Esophagus muscularis mucosa (tissue), 4 donors: ENCODE results near the gene IPP. TPM values are rescaled to one million over a fixed set of nuclear protein-coding genes. Genes with fewer than 3 reads are reported as not detected.
"Not testable (repeated sequence)": the region's sequence is repeated elsewhere in the genome, so short reads cannot be mapped to it uniquely, and the experiment has no call there.

Source experiments
- DNase-seq: peaks from one replicate; pipeline ENCODE4 v3.0.0-alpha.2; 2017; ENCODE audit errors: extremely low spot score
- H3K27ac ChIP-seq, 4 donors: fragments of 200-600 bp; sonication (generic); replicated peaks in 1 of 4; 1 replicate in 3 of 4; 2 replicates in 1 of 4; pipeline ENCODE4 v1.5.1; 2016 to 2019; ENCODE audit warnings: mild to moderate bottlenecking in 1 of 4
- H3K27me3 ChIP-seq, 4 donors: fragments of 200-600 bp; sonication (generic); one replicate each; pipeline versions ENCODE4 v1.5.1 to v1.6.0; 2016 to 2019
- H3K36me3 ChIP-seq, 4 donors: fragments of 200-600 bp; sonication (generic); one replicate each; pipeline ENCODE4 v1.5.1; 2016 to 2019
- H3K4me1 ChIP-seq, 4 donors: fragments of 200-600 bp; sonication (generic); one replicate each; pipeline ENCODE4 v1.5.1; 2016 to 2019
- H3K4me3 ChIP-seq, 4 donors: fragments of 200-600 bp; sonication (generic); 1 replicate in 2 of 4; 2 replicates in 2 of 4; pipeline ENCODE4 v1.5.1; 2016 to 2019; ENCODE audit warnings: mild to moderate bottlenecking in 4 of 4, moderate library complexity in 1 of 4
- H3K9me3 ChIP-seq, 4 donors: fragments of 200-600 bp; sonication (generic); 1 replicate in 3 of 4; 2 replicates in 1 of 4; pipeline ENCODE4 v1.5.1; 2016 to 2019
- CTCF ChIP-seq, 3 experiments: fragments of 200-600 bp in 2 of 3; fragments of 450-650 bp in 1 of 3; sonication (generic) in 2 of 3; IDR thresholded peaks; one replicate each; pipeline ENCODE4 v1.5.1; 2017 to 2019; ENCODE audit warnings: antibody characterized with exemption in 3 of 3, mild to moderate bottlenecking in 2 of 3, moderate library complexity in 1 of 3
- EP300 ChIP-seq: sonication (generic); formaldehyde crosslinking; IDR thresholded peaks from one replicate; pipeline ENCODE4 v1.6.1; 2017; ENCODE audit warnings: antibody characterized with exemption
- POLR2A ChIP-seq: fragments of 450-650 bp; IDR thresholded peaks from one replicate; pipeline ENCODE4 v1.6.1; 2017; ENCODE audit warnings: antibody characterized with exemption, moderate library complexity, mild to moderate bottlenecking, low read depth
- POLR2AphosphoS5 ChIP-seq, 2 donors: sonication (generic); formaldehyde crosslinking; IDR thresholded peaks; one replicate each; pipeline ENCODE4 v1.6.1; 2017; ENCODE audit warnings: antibody characterized with exemption in 2 of 2
- WGBS: methylation state at CpG from one replicate; pipeline ENCODE4 v1.1.5; 2018; 5-methylcytosine and 5-hydroxymethylcytosine counted together
- intact Hi-C: fragments of 100-400 bp; cut with DNase I; formaldehyde crosslinking; loops from one replicate; pipeline ENCODE4 v1.15.1; 2023
- total RNA-seq, 4 donors: library from RNA; depleted of rRNA; stranded (reverse); fragments of >200 nt; gene quantifications; one replicate each; pipeline versions ENCODE4 v1.1.0 to v1.2.1, GENCODE V29; 2016

The IPP gene
- total RNA-seq, 4 donors from 2014 or later = 6.0 to 14.1 (median 10.7) TPM

GRCh38 chr1:45752014-45752413 lies 1.6 kb upstream of the IPP start:
- Histone ChIP-seq H3K27me3 (no peaks in the 10 kb centered on the region), H3K4me1 (peaks cover 7 to 30% (median 28%) of the 10 kb centered on the region in 4 donors), H3K4me3 (no peak overlapping the region), H3K36me3 (no peaks in the 10 kb centered on the region), H3K27ac (peak overlapping the region; percentile 89 to 97 (median 96)), H3K9me3 (peaks cover 0 to 4% (median 0%) of the 10 kb centered on the region in 4 donors)
- no peak for DNase-seq
- TF ChIP-seq EP300 (no peak), POLR2A (no peak), POLR2AphosphoS5 (IDR thresholded peaks at IDR 0.05) (no peak), CTCF (IDR thresholded peaks at IDR 0.05) (no peak)
- intact Hi-C loops = loop anchor here (10.0 kb wide), 1 partner anchor 113 kb away; no protein-coding TSS in a partner anchor
- WGBS = 93% methylated on average over 2 of the region's 2 CpGs

- peak overlapping the region; percentile 89 to 97 (median 96) for H3K27ac ChIP-seq
- 85% methylated on average over 24 of the region's 24 CpGs for WGBS
- peaks cover 7 to 32% (median 29%) of the 10 kb centered on the region in 4 donors for H3K4me1 ChIP-seq
- not testable (repeated sequence) for H3K36me3 ChIP-seq, H3K27me3 ChIP-seq, H3K9me3 ChIP-seq, DNase-seq
- peak overlapping the region; percentile 68 to 70 (median 68) for H3K4me3 ChIP-seq
- intact Hi-C loops = loop anchor here (2.0 to 10.0 kb wide), 2 partner anchors 54 to 114 kb away; no protein-coding TSS in a partner anchor
These were observed 786 bp upstream of the IPP start for GRCh38 chr1:45751039-45751838.

- TF ChIP-seq CTCF (IDR thresholded peaks at IDR 0.05) (no peak), EP300 (no peak), POLR2AphosphoS5 (IDR thresholded peaks at IDR 0.05) (no peak), POLR2A (no peak)
- Histone ChIP-seq H3K27ac (no peak overlapping the region), H3K4me3 (no peak overlapping the region), H3K36me3 (peaks cover 0 to 41% (median 23%) of the 10 kb centered on the region in 4 donors), H3K9me3 (no peaks in the 10 kb centered on the region), H3K4me1 (peaks cover 7 to 39% (median 29%) of the 10 kb centered on the region in 4 donors), H3K27me3 (no peaks in the 10 kb centered on the region)
- WGBS = 97% methylated on average over 12 of the region's 12 CpGs
- intact Hi-C loops = no loop called here
- DNase-seq = no peak
These were observed 3.5 kb downstream of the IPP start for GRCh38 chr1:45746922-45747321.

- H3K36me3 ChIP-seq = peaks cover 0 to 38% (median 22%) of the 10 kb centered on the region in 4 donors
- WGBS = 73% methylated on average over 5 of the region's 5 CpGs
- H3K4me1 ChIP-seq, intact Hi-C loops, H3K4me3 ChIP-seq, H3K27ac ChIP-seq, DNase-seq, H3K27me3 ChIP-seq, H3K9me3 ChIP-seq: not testable (repeated sequence)
These were observed 10.8 kb downstream of the IPP start for GRCh38 chr1:45739641-45740156.

GRCh38 chr1:45739137-45739536 lies 11.3 kb downstream of the IPP start:
- TF ChIP-seq EP300 (no peak), CTCF (IDR thresholded peaks at IDR 0.05) (no peak), POLR2A (no peak)
- Histone ChIP-seq H3K27ac (no peak overlapping the region), H3K4me1 (peaks cover 0 to 4% (median under 1%) of the 10 kb centered on the region in 4 donors), H3K9me3 (no peaks in the 10 kb centered on the region), H3K36me3 (peaks cover 0 to 32% (median 16%) of the 10 kb centered on the region in 4 donors), H3K27me3 (no peaks in the 10 kb centered on the region), H3K4me3 (no peak overlapping the region)
- intact Hi-C loops = no loop called here
- 96% methylated on average over 4 of the region's 4 CpGs for WGBS
- no peak for DNase-seq
